ENCODE results near the gene ZRANB1. TPM values are rescaled to one million over a fixed set of nuclear protein-coding genes. Genes with fewer than 3 reads are reported as not detected.

The ZRANB1 gene
- total RNA-seq, 1 experiment from 2014 or later, result 23.2 TPM

DNA sequence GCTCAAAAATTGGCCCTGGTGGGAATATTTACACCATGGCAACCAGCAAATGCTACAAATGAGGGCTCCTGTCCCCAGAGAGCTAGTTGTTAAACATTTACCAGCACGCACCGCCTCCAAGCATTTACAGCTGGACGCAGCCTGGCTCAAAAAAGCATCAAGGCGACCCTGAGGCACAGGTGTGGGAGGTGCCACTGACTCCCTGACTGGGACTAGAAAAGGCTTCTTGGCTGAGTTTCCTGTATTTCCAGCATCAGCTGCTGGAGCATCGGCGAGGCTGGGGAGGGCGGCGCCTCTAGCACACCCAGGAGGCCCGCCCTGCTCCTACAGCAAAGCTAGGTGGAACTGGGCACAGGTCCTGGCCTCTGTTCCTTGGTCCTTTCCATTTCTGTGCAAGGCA, 43.5 kb upstream of the ZRANB1 start:
- Mint-ChIP-seq H3K27me3 (ENCODE audit: insufficient read depth, unreplicated experiment) (peaks cover 11% of the 10 kb centered on the region), H3K27ac (ENCODE audit: low read depth, unreplicated experiment) (no peak overlapping the region), H3K9me3 (ENCODE audit: unreplicated experiment) (no peaks in the 10 kb centered on the region), H3K4me3 (ENCODE audit: unreplicated experiment) (no peak overlapping the region), H3K36me3 (ENCODE audit: insufficient read depth, unreplicated experiment) (no peaks in the 10 kb centered on the region), H3K4me1 (ENCODE audit: insufficient read depth, unreplicated experiment) (peaks cover 7% of the 10 kb centered on the region)
- intact Hi-C loops (cut with micrococcal nuclease), result no loop called here
- BruUV-seq (replicated peaks), result no TSS peak
- DNase-seq (ENCODE audit: unreplicated experiment), result no peak
- TF ChIP-seq, protein P1, sequence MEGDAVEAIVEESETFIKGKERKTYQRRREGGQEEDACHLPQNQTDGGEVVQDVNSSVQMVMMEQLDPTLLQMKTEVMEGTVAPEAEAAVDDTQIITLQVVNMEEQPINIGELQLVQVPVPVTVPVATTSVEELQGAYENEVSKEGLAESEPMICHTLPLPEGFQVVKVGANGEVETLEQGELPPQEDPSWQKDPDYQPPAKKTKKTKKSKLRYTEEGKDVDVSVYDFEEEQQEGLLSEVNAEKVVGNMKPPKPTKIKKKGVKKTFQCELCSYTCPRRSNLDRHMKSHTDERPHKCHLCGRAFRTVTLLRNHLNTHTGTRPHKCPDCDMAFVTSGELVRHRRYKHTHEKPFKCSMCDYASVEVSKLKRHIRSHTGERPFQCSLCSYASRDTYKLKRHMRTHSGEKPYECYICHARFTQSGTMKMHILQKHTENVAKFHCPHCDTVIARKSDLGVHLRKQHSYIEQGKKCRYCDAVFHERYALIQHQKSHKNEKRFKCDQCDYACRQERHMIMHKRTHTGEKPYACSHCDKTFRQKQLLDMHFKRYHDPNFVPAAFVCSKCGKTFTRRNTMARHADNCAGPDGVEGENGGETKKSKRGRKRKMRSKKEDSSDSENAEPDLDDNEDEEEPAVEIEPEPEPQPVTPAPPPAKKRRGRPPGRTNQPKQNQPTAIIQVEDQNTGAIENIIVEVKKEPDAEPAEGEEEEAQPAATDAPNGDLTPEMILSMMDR (IDR thresholded peaks at IDR 0.05; ENCODE audit: unreplicated experiment), result no peak
- CTCF ChIA-PET, result interaction anchor here (0.6 to 1.2 kb wide), 3 partner anchors 10 to 129 kb away, joined by 3 read pairs; no protein-coding TSS in a partner anchor
- POLR2A ChIA-PET, result no interaction called here

DNA sequence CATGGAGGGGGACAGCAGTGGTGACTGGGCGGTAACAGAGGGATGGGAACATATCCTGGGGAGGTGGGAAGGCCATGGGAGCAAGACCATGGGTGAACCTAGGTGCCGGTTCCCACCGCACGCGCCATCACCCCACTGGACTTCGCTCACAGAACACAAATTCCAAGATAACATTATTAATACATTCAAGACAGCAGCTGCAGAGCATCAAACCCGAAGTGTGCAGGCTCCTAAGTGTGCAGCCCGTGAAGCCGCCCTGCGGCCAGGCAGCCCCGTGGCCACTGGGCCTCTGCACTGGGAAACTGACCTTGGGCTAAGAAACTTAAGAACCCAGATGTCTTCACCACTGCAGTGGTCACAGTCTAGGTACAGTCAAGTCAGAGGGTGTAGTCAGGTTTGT, 42.8 kb upstream of the ZRANB1 start:
- TF ChIP-seq, protein P1 (IDR thresholded peaks at IDR 0.05; ENCODE audit: unreplicated experiment), result no peak
- Mint-ChIP-seq H3K9me3 (ENCODE audit: unreplicated experiment) (no peaks in the 10 kb centered on the region), H3K4me3 (ENCODE audit: unreplicated experiment) (no peak overlapping the region), H3K36me3 (ENCODE audit: insufficient read depth, unreplicated experiment) (no peaks in the 10 kb centered on the region), H3K4me1 (ENCODE audit: insufficient read depth, unreplicated experiment) (peaks cover 7% of the 10 kb centered on the region), H3K27ac (ENCODE audit: low read depth, unreplicated experiment) (no peak overlapping the region), H3K27me3 (ENCODE audit: insufficient read depth, unreplicated experiment) (peaks cover 11% of the 10 kb centered on the region)
- POLR2A ChIA-PET, result no interaction called here
- CTCF ChIA-PET, result no interaction called here
- intact Hi-C loops (cut with micrococcal nuclease), result no loop called here
- no peak for DNase-seq (ENCODE audit: unreplicated experiment)
- no TSS peak for BruUV-seq (replicated peaks)

DNA sequence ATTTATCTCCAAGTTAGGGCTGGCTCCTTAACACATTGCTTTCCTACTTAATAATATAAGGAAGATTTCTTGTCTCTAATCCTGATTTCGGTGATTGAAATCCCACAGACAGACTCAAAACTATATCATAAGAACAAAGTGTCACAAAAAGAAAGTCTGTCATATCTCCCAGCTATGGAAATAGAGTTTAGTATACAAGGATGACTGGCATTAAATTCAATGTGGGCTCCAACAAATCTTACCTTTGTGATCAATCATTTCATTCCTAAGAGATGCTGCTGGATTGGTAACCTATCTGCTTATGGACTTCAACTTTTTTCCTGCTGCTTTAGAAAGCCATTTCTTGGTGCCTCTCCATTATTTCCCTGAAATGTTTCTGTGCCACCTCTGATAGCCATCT, 39.5 kb upstream of the ZRANB1 start:
- peaks cover 13% of the 10 kb centered on the region for H3K4me1 Mint-ChIP-seq (ENCODE audit: insufficient read depth, unreplicated experiment)
- BruUV-seq (replicated peaks), result no TSS peak

DNA sequence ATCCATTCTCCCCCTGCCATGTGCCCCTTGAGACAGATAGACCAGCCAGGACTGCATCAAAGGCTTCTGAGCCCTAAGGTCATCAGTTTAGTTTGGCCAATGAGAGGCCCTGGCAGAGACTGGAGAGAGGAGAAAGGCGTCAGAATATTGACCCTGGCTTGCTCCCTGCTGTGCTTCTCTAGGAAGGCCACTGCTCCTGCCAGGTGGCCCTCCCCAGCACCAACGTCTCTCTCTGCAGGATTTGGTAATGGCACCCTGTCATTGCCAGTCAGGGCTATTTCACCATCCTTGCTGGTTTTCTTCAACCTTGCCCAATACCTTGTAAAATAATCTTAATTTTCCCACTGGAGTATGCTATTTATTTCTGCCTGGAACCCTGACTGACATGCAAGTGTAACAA, 38.8 kb upstream of the ZRANB1 start:
- ChIA-PET CTCF (no interaction called here), POLR2A (interaction anchor here (1.6 kb wide), 1 partner anchor 13 kb away, joined by 7 read pairs; no protein-coding TSS in a partner anchor)
- H3K4me3 Mint-ChIP-seq (ENCODE audit: unreplicated experiment), result no peak overlapping the region
- no TSS peak for BruUV-seq (replicated peaks)
- intact Hi-C loops (cut with micrococcal nuclease), result no loop called here
- peaks cover 13% of the 10 kb centered on the region for H3K4me1 Mint-ChIP-seq (ENCODE audit: insufficient read depth, unreplicated experiment)
- H3K36me3 Mint-ChIP-seq (ENCODE audit: insufficient read depth, unreplicated experiment), result no peaks in the 10 kb centered on the region
- H3K9me3 Mint-ChIP-seq (ENCODE audit: unreplicated experiment), result no peaks in the 10 kb centered on the region
- DNase-seq (ENCODE audit: unreplicated experiment), result peak; percentile 72
- H3K27me3 Mint-ChIP-seq (ENCODE audit: insufficient read depth, unreplicated experiment), result peaks cover 11% of the 10 kb centered on the region
- TF ChIP-seq, protein P1 (IDR thresholded peaks at IDR 0.05; ENCODE audit: unreplicated experiment), result no peak
- H3K27ac Mint-ChIP-seq (ENCODE audit: low read depth, unreplicated experiment), result no peak overlapping the region

More for the DNA sequence above, 39.5 kb upstream of the ZRANB1 start:
- POLR2A ChIA-PET, result interaction anchor here (1.6 kb wide), 1 partner anchor 13 kb away, joined by 7 read pairs; no protein-coding TSS in a partner anchor
- Mint-ChIP-seq H3K4me3 (ENCODE audit: unreplicated experiment) (no peak overlapping the region), H3K36me3 (ENCODE audit: insufficient read depth, unreplicated experiment) (no peaks in the 10 kb centered on the region), H3K27me3 (ENCODE audit: insufficient read depth, unreplicated experiment) (peaks cover 11% of the 10 kb centered on the region), H3K27ac (ENCODE audit: low read depth, unreplicated experiment) (no peak overlapping the region), H3K9me3 (ENCODE audit: unreplicated experiment) (no peaks in the 10 kb centered on the region)
- TF ChIP-seq, protein P1 (IDR thresholded peaks at IDR 0.05; ENCODE audit: unreplicated experiment), result no peak
- intact Hi-C loops (cut with micrococcal nuclease), result no loop called here
- DNase-seq (ENCODE audit: unreplicated experiment), result no peak
- CTCF ChIA-PET, result interaction anchor here (1.2 kb wide), 1 partner anchor 28 kb away, joined by 3 read pairs; no protein-coding TSS in a partner anchor
